Raji (cell line): ENCODE results near the gene TRIM54.
A peak's percentile ranks its signal among the peaks of the same experiment; 100 is the strongest.

Experiments used
- POLR2A ChIP-seq: IDR thresholded peaks from 2 replicates; pipeline ENCODE4 v1.6.1; 2011; ENCODE audit warnings: low read depth, low read length, control low read depth; ENCODE audit not compliant: insufficient read depth

Gene TRIM54

DNA sequence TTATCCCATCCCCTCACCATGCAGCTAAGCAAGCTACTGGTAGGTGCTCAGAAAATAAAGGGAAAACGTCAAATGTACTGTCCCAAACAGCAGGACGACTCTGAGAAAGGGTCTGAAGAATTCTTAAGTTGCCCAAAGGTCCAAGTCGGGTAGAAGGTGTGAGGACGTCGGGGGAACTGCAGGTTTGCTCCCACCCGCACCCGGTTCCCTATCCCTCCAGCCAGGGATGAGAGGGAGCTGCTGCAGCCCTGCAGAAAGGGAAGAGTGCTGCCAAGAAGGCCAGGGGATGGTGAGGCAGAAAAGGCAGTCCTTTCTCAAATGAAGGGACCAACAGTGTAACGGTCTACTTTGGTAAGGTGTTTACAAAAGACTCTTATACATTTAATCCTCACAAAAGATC is 32.9 kb downstream of the TRIM54 start:
- TF ChIP-seq POLR2A, result no peak

- TF ChIP-seq POLR2A, result no peak
These were observed 34.6 kb downstream of the TRIM54 start for GRCh38 chr2:27316655-27317412.

- no peak for TF ChIP-seq POLR2A
These were observed 38.8 kb downstream of the TRIM54 start for GRCh38 chr2:27320958-27321543.

GRCh38 chr2:27322301-27322765 is 40.1 kb downstream of the TRIM54 start:
- no peak for TF ChIP-seq POLR2A

- TF ChIP-seq POLR2A, result peak; percentile 97
These were observed 40.8 kb downstream of the TRIM54 start, which contains the start of gene MPV17 for GRCh38 chr2:27322766-27323595. MPV17 (minus strand) TSS chr2:27323097; CDS start chr2:27322517, 580 bp downstream.

DNA sequence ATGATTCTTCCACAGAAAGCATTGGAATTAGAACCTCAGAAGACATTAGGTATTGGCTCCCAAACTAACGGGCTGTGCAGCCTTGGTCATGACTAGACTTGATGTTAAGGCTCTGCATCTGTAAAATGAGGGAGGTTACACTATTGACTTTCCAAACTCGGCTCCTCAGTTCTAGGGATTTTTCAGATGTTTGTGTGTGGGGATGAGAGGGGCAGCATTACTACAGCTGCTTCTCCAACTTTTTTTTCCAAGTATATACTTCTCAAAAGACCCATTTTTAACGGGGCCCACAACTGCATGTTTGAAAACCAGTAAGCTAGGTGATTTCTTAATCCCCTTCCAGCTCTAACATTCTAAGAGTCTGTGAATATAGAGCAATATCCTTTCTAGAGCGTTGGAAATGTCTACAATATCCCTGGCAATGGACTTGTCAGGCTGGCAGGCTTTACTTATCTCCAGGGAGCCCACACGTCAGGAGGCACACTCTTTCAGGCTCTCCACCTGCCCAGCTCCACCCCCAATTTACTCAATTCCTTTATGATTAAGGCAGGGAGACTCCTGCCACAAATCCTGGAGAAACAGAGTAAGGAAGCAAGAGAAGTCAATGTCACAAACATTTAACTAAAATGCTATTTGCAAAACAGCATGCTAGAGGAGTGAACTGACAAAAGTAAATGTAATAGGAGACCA is 41.5 kb downstream of the TRIM54 start:
- TF ChIP-seq POLR2A, result no peak

GRCh38 chr2:27324720-27325119 is 42.5 kb downstream of the TRIM54 start:
- TF ChIP-seq POLR2A, result 0 out of 2 replicates have a peak, but pooled peaks have one; percentile 1

- TF ChIP-seq POLR2A, result no peak
These were observed 53.1 kb downstream of the TRIM54 start for GRCh38 chr2:27335311-27335710.

DNA sequence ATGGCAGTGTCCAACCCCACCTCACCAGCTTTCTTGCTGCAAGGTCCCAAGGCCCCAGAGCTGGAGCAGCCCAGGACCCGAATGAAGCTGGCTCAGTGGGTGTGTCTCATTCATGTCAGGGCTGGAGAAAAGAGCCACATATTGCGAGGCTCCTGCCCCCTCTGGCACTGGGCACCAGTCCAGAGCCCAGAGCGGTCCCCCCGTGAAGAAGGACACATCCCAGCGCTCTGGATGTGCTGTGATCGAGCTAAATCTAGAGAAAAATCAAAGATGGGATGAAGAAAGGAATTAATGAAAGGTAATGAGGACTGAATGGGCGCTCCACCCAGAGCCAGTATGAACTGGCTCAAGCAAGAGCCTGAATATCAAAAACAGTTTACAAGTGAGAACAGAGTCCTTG is 53.9 kb downstream of the TRIM54 start:
- TF ChIP-seq POLR2A, result no peak

GRCh38 chr2:27347641-27348040 is 65.4 kb downstream of the TRIM54 start:
- TF ChIP-seq POLR2A, result no peak

DNA sequence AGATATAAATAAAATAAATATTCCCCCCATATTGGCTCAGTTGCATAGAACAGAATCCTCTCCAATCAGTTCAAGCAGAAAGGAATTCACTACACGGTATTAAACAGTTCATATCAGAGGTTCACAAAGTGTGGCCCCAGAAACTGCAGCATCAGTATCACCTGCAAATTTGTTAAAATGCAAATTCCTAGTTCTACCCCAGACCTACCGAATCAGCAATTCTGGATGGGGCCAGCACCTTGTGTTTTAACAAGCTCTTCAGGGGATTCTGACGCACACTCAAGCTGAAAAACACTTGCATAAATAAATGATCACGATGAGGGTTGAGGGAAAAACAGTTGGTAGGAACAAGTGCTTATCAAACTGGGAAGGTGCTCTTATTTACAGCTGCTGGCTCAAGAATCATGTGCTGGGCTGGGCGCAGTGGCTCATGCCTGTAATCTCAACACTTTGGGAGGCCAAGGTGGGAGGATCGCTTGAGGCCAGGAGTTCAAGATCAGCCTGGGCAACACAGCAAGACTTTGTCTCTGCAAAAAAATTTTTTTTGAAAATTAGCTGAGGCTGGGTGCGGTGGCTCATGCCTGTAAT is 68.0 kb downstream of the TRIM54 start:
- no peak for TF ChIP-seq POLR2A

GRCh38 chr2:27351802-27352598 is 69.8 kb downstream of the TRIM54 start:
- TF ChIP-seq POLR2A, result no peak

DNA sequence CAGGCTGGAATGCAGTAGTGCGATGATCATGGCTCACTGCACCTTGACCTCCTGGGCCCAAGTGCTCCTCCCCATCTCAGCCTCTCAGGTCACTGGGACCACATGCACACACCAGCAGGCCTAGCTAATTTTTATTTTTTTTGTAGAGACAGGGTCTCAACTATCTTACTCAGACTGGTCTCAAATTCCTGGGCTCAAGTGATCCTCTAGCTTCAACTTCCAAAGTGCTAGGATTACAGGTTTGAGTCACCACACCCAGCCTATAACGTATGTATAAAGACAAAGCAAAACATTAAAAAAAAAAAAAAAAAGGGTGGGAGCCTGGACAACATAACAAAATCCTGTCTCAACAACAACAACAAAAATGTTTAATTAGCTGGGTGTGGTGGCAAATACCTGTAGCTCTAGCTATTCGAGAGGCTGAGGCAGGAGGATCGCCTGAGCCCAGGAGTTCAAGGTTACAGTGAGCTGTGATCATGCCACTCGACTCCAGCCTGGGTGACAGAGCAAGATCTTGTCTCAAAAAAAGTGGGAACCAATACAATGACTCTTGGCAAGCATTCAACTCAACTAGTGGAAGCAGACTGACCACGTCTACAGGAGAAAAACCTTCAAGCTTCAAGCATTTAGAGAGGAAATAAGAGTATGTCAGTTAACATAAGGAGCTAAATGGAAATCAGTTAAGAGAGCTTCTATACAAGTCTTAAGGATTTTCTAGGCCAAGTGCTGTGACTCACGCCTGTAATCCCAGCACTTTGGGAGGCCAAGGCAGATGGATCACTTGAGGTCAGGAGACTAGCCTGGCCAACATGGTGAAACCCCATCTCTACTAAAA is 71.8 kb downstream of the TRIM54 start:
- TF ChIP-seq POLR2A, result no peak
